IPS-18c (cell line): Measurements from ENCODE around the gene PRDM7.
"Not testable (repeated sequence)": the region's sequence is repeated elsewhere in the genome, so short reads cannot be mapped to it uniquely, and the experiment has no call there.

Experiments
- H3K4me3 ChIP-seq: 2 replicates; pipeline ENCODE4 v1.7.0; 2013; ENCODE audit warnings: low read depth, mild to moderate bottlenecking, low read length, moderate library complexity; ENCODE audit not compliant: insufficient read depth
- H3K9me3 ChIP-seq: one replicate; pipeline ENCODE4 v1.6.1; 2013; ENCODE audit warnings: mild to moderate bottlenecking, low read length, moderate library complexity; ENCODE audit not compliant: control insufficient read depth, insufficient read depth

Gene PRDM7

GRCh38 chr16:90077240-90077756 is at the start of gene PRDM7:
PRDM7 (minus strand) TSS chr16:90077331; CDS start chr16:90075910, 1,421 bp downstream.
- Histone ChIP-seq H3K9me3 (no peaks in the 10 kb centered on the region), H3K4me3 (peak within 1 kb of the TSS; percentile 47; the same call in 1 of the 2 replicates)

DNA sequence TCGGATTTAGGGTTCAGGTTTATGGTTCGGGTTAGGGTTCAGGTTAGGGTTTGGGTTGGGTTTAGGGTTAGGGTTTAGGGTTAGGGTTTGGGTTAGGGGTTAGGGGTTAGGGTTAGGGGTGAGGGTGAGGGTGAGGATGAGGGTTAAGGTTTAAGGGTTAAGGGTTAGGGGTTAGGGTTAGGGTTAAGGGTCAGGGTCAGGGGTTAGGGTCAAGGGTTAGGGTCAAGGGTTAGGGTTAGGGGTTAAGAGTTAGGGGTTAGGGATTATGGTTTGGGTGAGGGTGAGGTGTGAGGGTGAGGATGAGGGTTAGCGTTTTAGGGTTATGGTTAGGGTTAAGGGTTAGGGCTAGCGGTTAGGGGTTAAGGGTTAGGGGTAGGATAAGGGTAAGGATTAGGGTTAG is 44.7 kb upstream of the PRDM7 start:
- H3K4me3 ChIP-seq, H3K9me3 ChIP-seq: not testable (repeated sequence)

- not testable (repeated sequence) for H3K4me3 ChIP-seq
These were observed 30.5 kb upstream of the PRDM7 start for GRCh38 chr16:90107617-90108016.

DNA sequence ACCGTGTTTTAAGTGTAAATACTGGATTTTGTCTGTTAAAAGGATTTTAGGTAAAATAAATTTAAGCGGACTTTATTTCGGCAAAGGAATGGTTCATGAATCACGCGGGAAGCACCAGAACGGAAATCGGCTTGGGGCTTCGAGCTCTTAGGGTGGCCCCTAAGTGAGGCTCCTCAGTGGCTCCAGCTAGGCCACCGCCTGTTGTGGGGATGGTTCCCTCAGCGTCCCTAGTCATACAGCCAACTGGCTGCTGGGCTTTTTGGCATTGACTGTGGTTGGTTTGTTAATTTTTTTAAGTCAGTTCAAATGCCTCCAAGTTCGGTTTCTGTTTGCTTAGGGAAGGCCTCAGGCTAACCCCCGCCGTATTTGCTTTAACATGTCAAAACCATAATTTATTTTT is 29.9 kb upstream of the PRDM7 start:
- not testable (repeated sequence) for H3K9me3 ChIP-seq, H3K4me3 ChIP-seq

More at GRCh38 chr16:90107617-90108016, 30.5 kb upstream of the PRDM7 start:
- H3K9me3 ChIP-seq, result not testable (repeated sequence)

DNA sequence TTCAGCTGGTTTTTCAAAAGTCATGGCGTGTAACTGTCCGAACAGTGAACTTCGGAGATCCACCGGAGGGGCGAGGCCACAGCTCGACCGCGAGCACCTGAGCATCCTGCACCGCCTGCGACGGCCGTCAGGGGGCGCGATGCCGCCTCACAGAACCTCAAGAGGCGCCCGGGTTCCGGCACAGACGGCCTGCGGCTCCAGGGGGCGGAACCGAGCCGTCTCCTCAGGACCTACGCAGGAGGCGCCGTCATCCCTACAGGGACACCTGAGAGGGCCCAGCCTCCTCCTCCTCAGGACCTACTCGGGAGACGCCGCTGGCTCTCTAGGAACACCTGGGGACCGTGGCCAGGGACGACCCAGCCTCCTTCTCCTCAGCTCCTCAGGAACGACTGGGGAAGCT is 29.1 kb upstream of the PRDM7 start:
- H3K9me3 ChIP-seq, H3K4me3 ChIP-seq: not testable (repeated sequence)

DNA sequence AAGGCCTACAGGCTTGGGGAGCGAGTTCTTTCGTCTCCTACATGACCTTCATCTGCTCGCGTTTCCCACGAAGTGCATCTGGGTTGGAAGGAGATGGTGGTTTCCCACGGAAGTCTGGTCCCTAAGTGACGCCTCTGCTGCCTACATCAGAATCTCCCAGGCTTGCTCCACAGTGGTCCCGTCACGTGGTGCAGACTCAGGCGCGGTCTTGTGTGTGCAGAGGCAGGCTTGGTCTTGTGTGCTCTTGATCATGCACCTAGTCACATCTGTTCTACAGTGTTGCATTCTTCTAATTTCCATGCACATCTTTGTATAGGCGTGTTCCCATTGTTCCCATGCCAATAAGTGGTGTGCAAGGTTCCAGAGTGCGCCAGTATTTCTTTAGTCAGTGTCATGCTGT is 27.6 kb upstream of the PRDM7 start:
- H3K9me3 ChIP-seq, H3K4me3 ChIP-seq: not testable (repeated sequence)

DNA sequence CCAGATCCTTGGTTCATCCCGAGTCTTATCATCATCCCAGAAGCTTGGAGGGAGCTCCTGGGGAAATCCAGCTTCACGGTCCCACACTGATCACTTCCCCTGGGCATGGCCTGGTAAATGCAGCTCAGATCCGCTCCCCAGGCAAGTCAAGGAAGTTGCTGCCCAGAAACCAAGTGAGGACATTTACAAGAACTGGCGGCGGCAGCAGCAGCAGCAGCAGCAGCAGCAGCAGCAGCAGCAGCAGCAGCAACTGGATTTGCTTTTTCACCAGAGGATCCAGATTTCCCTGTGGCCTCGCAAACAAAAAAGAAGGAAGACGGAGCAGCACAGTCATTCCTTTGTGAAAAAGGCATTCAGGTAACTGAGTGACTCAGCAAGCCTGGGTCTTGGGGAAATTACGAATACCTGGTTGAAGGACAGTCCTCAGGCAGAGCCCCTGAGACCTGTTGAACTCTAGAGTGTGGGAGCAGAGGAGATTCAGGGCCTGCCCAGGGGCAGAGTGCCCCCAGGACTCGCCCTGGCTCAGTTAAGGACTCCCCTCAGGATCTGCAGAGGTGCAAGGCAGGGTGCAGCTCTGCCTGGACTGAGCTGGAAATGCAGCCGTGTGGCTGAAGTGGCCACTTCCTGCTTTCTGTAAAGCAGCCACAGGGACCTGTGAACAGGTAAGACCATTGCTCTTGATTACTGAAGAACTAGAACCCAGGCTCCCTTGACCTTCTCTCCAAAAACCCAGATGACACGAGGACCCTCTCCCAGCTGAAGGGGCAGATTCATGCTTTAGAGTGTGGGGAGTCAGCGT is 25.2 kb upstream of the PRDM7 start:
- H3K9me3 ChIP-seq, H3K4me3 ChIP-seq: not testable (repeated sequence)

DNA sequence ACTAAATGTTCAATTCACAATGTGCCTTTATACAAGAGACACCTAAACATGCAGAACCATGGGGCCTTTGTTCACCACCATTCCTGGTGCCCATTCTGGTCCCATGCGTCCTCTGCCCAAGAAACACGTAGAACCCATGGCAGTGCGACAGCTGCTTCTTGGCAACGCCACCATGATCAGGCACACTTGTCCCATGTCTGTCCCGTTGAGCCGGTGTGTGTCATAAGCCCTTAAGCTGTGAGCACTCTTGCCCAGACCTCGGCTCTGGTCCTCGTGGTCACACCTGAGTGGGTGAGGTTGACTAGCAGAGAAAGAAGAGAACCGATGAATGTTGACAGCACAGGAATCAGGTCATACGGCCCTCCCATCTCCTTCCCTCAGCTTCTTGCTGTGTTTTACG is 24.2 kb upstream of the PRDM7 start:
- H3K4me3 ChIP-seq, H3K9me3 ChIP-seq: not testable (repeated sequence)

GRCh38 chr16:90100790-90101189 is 23.7 kb upstream of the PRDM7 start:
- not testable (repeated sequence) for H3K4me3 ChIP-seq, H3K9me3 ChIP-seq

- H3K9me3 ChIP-seq, H3K4me3 ChIP-seq: not testable (repeated sequence)
These were observed 23.1 kb upstream of the PRDM7 start for GRCh38 chr16:90100229-90100628.

DNA sequence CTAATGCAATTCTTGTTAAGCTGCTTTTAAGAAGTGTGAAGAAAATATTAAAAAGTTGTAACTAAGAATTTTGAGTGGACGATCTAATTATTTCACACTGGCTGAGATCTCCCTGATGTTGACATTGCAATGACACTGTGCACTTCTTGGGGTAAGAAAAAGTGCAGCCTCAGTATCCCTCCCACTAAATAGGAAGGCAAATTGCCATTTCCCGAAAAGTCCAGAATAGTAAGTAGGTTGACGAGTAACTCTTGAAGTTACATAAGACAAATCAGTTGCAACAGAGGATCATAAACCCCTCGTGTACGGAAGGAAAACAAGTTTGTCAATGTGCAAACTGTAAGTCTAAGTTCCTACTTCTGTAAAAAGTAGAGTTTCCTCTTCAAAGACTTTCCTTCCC is 21.8 kb upstream of the PRDM7 start:
- not testable (repeated sequence) for H3K4me3 ChIP-seq, H3K9me3 ChIP-seq

DNA sequence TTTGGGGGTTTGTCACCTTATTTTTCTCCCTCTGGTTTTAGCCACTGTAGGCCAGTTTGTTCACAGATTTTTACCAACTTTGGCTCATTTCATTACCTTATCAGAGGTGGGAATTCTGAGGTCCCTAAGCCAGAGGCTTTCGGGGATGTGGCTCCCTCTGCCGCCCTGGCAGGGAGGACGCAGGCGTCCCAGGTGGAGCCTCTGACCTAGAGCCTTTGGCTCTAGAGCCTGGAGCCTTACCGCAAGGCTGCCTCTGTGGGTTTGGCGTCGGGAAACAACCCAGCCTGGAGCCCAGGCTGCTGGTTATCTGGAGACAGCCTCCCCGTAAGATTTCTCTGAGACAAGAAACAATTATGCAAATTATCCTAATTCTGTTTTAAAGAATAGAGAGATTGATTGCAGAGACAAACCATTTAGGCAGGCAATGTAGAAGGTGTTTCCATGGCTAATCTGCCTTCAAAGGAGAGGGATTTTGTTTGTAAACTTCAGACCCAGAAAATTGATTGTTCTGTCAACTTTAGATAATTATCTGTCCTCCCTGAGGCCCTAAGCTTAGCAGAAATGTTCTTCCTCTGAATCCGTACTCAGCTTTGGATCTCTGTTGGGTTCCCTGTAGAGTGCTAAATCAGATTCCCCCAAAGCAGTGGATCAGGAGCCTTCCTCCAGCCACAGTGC is 20.0 kb upstream of the PRDM7 start:
- H3K9me3 ChIP-seq, H3K4me3 ChIP-seq: not testable (repeated sequence)

DNA sequence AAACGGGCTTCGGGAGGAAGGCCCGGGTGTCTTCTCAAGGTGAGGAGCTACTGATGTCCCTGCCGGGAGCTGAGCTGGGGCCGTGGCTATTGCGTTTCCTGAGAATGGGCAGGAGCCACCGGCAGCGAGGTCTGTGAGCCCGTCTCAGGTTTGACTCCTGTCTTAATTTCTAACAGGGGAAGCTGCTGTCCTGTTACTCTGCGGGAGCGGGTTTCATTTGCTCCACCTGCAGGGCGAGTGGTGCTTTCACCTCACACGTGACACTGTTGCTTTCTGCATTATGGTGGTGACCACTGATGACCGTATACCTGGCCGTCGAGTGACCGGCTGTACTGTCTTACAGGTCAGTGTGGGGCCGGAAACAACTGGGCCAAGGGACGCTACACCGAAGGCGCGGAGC is 17.7 kb upstream of the PRDM7 start:
- not testable (repeated sequence) for H3K9me3 ChIP-seq, H3K4me3 ChIP-seq

GRCh38 chr16:90094296-90094695 is 17.2 kb upstream of the PRDM7 start:
- not testable (repeated sequence) for H3K9me3 ChIP-seq, H3K4me3 ChIP-seq

DNA sequence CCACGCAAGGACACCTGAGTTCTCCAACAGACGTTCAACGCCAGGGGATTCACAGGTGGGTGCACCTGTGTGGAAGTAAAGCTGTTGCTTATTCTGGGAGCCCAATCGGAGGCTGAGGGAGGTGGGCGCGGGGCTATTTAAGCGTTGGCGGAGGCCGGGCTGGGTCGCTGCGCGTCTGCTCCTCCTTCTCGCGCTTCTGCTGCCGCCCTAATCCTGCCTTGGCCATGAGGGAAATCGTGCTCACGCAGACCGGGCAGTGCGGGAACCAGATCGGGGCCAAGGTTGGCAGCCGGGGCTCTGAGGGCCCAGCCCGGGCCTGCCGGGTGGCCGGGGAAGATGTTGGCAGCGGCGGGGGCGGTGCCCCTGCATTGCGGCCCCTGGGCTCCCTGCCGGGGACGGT is 16.7 kb upstream of the PRDM7 start:
- not testable (repeated sequence) for H3K9me3 ChIP-seq, H3K4me3 ChIP-seq

- H3K4me3 ChIP-seq, H3K9me3 ChIP-seq: not testable (repeated sequence)
These were observed 15.7 kb upstream of the PRDM7 start for GRCh38 chr16:90092781-90093180.

DNA sequence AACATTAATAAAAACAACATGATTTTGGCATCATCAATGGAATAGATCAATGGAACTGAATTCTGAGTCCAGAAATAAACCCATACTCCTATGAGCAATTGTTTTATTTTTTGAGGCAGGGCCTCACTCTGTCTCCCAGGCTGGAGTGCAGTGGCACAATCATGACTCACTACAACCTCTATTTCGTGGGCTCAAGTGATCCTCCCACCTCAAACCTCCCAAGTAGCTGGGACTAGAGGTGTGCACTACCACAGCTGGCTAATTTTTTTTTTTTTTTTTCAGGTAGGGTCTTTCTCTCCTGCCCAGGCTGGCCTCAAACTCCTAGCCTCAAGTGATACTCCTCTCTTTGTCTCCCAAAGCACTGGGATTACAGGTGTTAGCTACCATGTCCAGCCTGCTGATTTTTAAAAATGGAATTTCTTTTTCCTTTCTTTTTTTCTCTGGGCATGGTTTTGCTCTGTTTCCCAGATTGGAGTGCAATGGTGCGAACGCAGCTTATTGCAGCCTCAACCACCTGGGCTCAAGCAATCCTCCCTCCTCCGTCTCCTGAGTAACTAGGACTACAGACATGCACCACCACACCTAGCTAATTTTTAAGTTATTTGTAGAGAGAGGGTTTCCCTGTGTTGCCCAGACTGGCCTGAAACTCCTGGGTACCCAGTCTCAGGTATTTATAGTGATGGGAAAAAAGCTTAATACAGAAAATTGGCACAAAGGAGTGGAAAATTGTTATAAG is 7.3 kb upstream of the PRDM7 start:
- H3K4me3 ChIP-seq, result no peak overlapping the region
- no peaks in the 10 kb centered on the region for H3K9me3 ChIP-seq

DNA sequence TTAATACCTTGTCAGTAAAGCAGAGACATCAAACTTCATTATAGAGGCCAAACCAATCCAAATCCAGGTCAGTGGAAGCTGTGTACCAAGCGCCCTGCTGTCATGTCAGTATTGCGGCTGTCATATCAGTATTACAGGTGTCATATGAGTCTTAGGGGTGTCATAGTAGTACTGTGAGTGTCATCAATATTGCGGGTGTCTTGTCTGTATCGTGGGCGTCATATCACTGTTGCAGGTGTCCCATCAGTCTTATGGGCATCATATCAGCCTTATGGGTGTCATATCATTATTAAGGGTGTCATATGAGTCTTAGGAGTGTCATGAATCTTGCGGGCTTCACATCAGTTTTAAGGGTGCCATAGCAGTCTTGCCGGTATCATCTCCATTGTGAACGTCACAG is 6.0 kb upstream of the PRDM7 start:
- no peak overlapping the region for H3K4me3 ChIP-seq

More for the DNA sequence above, 6.0 kb upstream of the PRDM7 start:
- no peaks in the 10 kb centered on the region for H3K9me3 ChIP-seq
